Hematopoietic multipotent progenitor cell treated with erythropoietin and hydrocortisone succinate and interleukin-3 and kit ligand, for 17 days (in vitro differentiated cells): Measurements from ENCODE around the gene LIN52.

ENCODE experiments used
- DNase-seq: peaks from one replicate; pipeline ENCODE4 v3.0.0-alpha.2; 2015; ENCODE audit warnings: low spot score

The LIN52 gene

DNA sequence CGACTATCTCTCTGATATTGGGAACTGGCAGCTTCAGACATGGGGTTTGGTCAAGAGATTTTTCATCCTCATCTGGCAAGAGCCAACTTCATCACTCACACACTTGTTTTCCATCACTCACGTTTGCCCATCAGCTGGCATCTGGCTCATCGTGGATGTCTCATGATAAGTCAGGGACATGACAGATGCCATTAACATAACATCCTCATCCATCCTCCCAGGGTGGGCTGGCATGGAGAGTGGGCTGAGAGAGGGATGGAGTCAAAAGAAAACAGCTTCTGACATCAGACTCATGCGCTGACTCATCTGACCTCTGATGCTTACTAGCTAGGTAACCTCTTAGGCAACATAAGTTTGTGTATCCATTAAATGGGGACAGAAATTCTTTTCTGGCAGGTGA is 152.7 kb downstream of the LIN52 start:
- DNase-seq, result no peak

DNA sequence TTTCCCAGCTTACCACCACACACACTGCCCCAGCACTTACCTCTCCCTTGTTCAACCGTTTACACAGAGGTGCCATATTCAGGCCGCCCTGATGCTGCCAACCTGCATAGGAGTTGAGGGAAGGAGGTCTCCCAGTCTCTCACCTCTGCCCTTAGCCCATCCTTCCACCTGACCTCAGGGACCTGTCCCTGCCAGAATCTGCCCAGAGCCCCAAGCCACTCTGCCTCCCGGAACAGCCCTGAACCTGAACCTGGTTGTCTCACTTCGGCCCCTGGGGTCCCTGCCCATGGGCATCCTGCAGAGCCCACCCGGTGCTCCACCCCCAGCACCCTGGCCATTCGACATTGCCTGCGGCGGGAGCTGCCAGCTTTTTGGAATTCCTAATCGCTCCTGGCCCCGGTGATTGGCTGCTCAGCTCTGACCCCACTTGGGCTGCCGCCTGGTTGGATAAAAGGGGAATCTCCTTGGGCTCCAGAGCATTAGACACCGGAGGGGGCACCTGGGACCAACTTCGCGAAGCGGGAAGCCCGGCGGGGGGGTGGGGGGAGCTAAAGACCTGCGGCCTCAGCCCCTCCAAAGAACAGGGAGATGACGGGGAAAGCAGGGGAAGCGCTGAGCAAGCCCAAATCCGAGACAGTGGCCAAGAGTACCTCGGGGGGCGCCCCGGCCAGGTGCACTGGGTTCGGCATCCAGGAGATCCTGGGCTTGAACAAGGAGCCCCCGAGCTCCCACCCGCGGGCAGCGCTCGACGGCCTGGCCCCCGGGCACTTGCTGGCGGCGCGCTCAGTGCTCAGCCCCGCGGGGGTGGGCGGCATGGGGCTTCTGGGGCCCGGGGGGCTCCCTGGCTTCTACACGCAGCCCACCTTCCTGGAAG is 154.5 kb downstream of the LIN52 start, which contains the start of gene VSX2:
Gene VSX2 (plus strand): TSS at position 476 of the 874 bp plus-strand sequence. CDS start 113 bp downstream, at position 589.
- DNase-seq, result no peak

DNA sequence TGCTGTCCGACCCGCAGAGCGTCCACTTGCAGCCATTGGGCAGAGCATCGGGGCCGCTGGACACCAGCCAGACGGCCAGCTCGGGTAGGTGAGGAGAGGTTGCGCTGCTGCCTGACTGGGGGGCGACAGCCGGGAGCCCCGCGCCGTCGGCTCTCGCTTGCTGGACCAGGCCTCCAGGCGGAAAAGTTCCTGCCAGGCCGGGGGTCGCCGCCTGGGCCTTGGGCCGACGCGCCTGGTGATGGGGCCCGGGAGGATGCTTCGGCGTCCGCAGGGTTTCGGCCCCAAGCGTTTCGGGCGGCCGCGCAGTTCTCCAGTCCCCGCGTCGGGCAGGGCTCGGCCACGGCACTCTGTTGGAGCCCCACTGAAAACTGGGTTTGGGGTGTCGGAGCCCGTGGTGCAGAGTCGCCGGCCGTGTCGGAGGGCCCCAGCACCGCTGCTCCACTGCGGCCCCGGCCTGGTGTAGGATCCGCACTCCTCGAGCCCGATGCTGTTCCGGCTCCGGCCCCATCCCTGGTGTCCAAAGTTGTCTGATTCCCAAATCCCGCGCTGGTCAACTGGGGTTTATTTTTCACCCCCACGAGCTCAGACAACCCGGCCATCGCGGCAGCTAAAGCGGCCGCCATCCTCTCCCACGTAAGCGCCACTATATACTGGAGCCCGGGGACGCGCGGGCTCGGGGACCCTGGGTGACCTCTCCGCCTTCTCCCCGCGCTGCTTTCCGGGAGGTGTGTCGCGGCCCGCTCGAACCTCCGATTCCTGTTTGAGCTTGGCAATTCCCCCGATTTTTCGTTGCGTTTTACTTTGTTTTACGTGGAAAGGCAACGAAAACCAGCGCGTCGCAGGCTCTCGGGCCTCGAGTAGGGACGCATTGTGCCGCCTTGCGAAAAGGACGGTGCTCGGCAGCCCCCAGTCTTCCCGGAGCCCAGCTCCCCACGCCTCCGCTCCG is 155.4 kb downstream of the LIN52 start:
- DNase-seq, result no peak

DNA sequence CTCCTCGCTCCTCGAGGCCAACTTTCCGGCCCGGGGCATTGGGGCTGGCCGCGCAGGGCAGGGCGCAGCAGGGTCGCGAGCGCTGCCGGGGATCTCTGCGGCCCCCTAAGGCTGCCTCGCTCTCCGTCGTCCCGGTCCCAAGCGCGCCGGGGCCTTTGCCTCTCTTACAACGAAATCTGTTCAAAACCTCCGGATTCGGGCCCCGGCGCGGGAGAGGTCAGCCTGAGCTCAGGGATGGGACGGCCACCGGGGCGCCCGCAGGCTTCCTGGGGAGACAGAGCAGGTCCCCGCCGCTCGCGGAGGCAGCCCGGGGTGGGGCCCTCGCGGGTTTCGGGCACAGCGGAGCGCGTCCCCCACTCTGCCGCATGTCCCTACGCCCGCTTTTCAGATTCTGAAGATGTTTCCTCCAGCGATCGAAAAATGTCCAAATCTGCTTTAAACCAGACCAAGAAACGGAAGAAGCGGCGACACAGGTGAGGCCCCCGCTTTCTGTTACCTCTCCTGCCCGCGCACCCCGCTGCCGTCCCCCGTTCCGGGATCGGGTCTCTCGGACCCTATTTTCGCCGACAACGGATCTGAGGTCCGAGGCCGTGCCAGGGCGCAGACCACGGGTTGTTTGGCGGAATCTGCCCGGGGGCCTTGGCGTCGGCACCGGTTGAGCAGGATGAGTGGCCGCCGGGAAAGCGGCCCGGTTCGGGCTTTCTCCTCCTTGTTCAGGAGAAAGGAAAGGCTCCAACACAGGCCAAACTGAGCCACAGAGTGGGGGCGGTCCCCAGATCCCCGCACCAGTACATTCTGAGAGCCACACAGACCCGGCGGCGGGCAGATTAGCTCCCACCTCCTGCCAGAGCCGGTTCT is 156.3 kb downstream of the LIN52 start:
- no peak for DNase-seq

DNA sequence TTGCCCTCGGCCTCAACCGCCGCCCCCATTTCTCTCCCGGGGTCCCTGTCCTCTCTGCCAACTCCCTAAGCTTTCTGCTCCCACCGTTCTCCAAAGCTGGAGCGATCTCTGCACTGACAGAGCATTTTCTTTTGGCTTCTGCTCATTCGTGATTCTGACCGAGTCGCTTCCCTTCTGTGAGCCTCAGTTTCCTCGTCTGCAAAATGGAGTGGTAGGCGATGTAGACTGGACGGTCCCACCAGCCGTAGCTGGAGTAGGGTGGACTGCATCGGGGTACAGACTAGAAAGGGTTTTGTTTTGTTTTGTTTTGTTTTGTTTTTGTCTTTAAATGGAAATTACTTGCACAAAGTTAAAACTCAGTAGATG is 156.9 kb downstream of the LIN52 start:
- DNase-seq, result no peak

DNA sequence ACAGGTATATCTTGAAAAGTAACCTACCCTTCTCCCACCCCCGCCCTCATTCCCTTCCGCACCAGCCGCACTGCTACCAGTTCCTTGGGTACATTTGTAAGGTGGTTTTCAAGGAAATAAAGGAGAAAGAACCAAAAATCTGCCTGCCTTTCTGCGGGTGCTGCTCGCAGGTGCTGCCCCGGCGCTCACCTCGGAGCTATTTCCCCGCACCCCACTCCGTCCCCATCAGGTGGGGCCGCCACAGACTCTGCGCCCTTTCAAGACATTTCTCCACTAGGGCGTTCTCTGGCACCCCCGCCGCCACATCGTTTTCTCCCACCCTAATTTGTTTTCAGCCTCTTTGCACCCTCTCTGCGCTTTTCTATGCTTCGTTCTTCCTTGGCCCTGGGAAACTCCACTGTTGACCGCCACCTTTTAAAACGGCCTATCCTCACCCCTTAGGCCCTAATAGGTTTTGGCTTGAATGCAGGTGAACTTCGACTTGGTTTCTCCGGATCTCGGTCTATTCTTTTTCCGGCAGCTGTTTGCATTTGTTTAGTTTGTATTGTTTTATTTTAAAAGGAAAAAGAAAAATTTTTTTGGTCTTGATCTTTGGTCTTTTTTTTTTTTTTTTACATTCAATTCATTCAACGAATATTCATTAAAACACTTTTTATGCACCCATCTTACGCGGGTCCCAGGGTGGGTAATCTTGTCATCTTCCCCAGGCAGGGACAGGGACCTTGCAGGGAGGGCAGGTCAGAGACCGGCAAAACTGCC is 157.4 kb downstream of the LIN52 start:
- no peak for DNase-seq

DNA sequence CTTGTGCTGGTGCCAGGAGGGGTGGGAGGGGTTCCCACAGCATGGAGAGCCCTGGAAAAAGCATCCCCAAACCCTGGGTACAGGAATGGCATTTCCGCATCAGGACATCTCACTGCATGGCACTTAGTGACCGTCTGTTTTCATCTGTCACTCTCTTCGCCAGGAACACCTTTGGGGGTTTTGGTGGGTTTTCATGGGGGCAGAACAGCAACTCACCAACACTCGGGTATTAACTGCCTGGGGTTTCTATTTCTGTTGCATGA is 158.0 kb downstream of the LIN52 start:
- DNase-seq, result no peak

DNA sequence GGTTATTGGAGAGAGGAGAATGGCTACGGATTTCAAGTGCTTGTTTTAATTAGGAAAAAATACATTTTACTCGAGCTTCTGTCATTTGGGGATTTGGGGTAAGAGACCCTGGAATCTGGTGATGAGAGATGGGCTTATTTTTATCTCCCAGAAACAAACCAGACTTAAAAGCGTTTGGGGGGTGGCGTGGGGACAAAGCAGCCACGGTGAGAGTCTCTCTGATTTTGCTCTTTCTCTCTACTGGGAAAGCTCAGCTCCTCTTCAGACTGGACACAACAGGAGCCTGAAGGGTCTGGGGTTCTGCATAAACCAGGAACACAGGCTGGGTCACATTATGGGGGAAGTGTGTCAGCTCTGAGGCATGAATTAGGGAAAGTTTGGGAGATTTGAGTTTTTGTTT is 158.3 kb downstream of the LIN52 start:
- no peak for DNase-seq

DNA sequence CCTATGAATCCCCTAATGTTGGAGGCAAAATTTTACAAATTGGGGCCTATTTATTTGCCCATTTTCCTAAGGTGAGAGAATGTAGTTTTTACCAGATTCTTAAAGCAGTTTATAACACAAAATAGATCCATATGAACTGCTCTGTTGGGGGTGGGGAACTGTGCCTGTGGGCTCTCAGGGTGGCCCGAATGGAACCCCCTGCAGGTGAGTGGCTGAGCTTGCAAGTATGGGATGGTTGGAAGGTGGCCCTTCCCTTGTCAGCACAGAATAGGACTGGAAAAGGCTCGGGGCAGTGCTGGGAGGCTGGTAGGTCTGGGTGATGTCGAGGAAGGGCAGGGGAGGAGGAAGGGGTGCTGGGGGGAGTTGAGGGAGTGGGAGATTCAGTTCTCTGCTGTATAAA is 159.4 kb downstream of the LIN52 start:
- DNase-seq, result no peak

DNA sequence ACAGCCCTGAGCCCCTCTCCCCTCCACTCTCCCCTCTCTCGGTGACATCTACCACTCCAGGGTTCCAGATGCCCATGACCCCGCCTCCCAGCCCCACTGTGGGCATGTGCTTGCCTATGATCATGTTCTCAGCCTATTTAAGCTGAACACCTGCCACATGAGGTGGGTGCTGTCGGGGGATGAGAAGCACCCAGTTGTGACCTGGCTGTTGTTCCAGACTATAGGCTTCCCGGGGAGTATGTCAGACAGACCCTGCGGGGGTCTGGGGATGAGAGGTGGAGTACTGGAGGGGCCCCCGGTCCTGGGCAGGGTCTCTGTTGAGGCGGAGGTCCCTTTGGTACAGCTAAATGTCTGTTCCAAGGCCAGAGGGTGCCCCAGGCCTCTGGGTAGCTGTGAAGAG is 160.5 kb downstream of the LIN52 start:
- no peak for DNase-seq

DNA sequence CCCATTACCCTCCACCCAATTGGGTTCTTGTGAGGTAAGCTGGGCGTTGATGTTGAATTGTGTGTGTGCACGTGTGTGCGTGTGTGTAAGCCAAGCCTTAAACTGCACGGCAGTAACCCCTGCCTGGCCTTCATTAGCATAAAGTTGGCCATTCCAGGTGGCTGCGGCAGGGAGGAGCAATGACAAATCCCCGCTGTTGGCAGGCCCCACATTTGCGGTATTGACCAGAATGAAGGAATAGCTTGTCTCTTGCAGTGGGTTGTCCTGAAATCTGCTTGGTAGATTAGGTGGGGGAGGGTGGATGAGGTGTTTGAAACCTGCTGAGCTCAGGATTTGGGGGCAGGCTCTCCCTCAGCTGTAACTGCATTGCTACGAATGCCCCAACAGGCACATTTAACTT is 161.8 kb downstream of the LIN52 start:
- DNase-seq, result no peak

DNA sequence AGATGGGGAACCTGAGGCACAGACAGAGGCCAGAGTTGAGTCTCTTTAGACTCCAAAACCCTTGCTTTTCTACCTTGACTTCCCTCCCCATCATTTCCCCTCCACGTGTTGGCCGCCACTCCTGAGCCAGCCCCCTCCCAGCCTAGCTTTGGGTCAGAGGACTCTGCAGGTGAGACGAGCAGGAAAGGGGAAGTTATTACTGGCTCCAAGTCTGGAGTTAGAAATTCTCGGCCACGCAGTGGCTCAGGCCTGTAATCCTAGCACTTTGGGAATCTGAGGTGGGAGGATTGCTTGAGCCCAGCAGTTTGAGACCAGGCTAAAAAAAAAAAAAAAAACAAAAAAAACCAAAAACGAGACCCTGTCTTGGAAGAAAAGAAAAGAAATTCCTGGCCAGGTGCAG is 163.3 kb downstream of the LIN52 start:
- DNase-seq, result no peak

DNA sequence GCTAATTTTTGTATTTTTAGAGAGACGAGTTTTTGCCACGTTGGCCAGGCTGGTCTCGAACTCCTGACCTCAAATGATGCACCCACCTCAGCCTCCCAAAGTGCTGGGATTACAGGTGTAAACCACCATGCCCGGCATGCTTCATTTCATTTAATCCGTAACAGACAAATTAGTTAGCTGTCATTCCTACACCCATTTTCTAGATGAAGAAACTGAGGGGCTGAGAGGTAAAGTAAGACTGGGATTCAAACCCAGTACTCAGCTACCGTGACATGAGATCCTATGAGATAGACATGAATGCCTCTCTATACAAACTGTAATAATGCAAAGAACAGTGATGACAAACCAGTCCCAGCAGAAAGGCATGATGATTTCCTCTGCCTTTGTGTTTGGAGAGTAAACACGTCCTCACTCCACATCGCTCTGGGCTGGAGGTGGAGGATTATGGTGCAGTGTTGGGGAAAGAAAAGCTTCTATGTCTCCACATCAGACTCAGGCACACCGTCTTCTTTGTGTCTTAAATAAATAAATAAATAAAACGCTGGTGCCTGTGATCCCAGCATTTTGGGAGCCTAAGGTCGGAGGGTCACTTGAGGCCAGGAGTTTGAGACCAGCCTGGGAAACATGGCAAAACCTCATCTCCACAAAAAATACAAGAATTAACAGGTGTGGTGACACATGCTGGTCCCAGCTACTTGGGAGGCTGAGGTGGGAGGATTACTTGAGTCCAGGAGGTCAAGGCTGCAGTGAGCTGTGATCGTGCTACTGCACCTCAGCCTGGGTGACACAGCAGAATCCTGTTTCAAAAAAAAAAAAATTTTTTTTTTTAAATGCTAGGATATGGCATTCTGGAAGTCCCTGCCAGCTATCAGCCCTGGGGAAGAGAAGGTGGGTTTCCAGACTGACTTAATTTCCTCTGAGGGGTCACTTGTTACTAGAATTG is 164.9 kb downstream of the LIN52 start:
- DNase-seq, result no peak
